H1 (cell line): ENCODE data around the gene PTPRC. TPM values are rescaled to one million over a fixed set of nuclear protein-coding genes. Genes with fewer than 3 reads are reported as not detected.

ENCODE experiments used
- ATF2 ChIP-seq: IDR thresholded peaks from 2 replicates; pipeline ENCODE4 v1.6.1; 2012; ENCODE audit warnings: low read length, inconsistent platforms
- JUN ChIP-seq: IDR thresholded peaks from 2 replicates; pipeline ENCODE4 v1.6.1; 2011; ENCODE audit warnings: low read depth, mild to moderate bottlenecking, improper control_type of control experiment, low read length
- TAF1 ChIP-seq: IDR thresholded peaks from 2 replicates; pipeline ENCODE4 v1.6.1; 2011; ENCODE audit warnings: mild to moderate bottlenecking, low read depth, low read length
- USF2 ChIP-seq: IDR thresholded peaks from 2 replicates; pipeline ENCODE4 v1.6.1; 2011; ENCODE audit warnings: low read length, improper control_type of control experiment
- polyA plus RNA-seq, 7 experiments: library from polyadenylated mRNA; depleted of rRNA in 3 of 7; stranded (reverse) in 5 of 7; unstranded in 2 of 7; fragments of >200 nt in 5 of 7; fragments of 200-250 nt in 2 of 7; gene quantifications; 1 replicate in 5 of 7; 2 replicates in 1 of 7; 4 replicates in 1 of 7; pipeline versions ENCODE4 v1.2.1 to v1.2.3, GENCODE V29; 2011 to 2013; ENCODE audit warnings: missing spikeins in 2 of 7, mixed read lengths in 2 of 7
- total RNA-seq: library from RNA; stranded (reverse); fragmentation: NEBNext Ultra II Directional; extraction: Animal tissue kit (Norgen Biotek cat#: 25700); gene quantifications from 2 replicates; pipeline ENCODE4 v1.2.1, GENCODE V29; 2021
- TF ChIP-seq, protein P1 (sequence below): fragments of 300-600 bp; sonication (generic); IDR thresholded peaks from 2 replicates; pipeline ENCODE4 v1.7.1; 2012; ENCODE audit warnings: low read length, moderate library complexity, mild to moderate bottlenecking, inconsistent platforms; ENCODE audit not compliant: insufficient replicate concordance

Gene PTPRC
- total and polyA plus RNA-seq, 2 of the 8 experiments (the other 6 are each of a cell fraction or from before 2014, with no cell fraction given): 0.05 TPM; not detected in 1

- TF ChIP-seq, protein P1, sequence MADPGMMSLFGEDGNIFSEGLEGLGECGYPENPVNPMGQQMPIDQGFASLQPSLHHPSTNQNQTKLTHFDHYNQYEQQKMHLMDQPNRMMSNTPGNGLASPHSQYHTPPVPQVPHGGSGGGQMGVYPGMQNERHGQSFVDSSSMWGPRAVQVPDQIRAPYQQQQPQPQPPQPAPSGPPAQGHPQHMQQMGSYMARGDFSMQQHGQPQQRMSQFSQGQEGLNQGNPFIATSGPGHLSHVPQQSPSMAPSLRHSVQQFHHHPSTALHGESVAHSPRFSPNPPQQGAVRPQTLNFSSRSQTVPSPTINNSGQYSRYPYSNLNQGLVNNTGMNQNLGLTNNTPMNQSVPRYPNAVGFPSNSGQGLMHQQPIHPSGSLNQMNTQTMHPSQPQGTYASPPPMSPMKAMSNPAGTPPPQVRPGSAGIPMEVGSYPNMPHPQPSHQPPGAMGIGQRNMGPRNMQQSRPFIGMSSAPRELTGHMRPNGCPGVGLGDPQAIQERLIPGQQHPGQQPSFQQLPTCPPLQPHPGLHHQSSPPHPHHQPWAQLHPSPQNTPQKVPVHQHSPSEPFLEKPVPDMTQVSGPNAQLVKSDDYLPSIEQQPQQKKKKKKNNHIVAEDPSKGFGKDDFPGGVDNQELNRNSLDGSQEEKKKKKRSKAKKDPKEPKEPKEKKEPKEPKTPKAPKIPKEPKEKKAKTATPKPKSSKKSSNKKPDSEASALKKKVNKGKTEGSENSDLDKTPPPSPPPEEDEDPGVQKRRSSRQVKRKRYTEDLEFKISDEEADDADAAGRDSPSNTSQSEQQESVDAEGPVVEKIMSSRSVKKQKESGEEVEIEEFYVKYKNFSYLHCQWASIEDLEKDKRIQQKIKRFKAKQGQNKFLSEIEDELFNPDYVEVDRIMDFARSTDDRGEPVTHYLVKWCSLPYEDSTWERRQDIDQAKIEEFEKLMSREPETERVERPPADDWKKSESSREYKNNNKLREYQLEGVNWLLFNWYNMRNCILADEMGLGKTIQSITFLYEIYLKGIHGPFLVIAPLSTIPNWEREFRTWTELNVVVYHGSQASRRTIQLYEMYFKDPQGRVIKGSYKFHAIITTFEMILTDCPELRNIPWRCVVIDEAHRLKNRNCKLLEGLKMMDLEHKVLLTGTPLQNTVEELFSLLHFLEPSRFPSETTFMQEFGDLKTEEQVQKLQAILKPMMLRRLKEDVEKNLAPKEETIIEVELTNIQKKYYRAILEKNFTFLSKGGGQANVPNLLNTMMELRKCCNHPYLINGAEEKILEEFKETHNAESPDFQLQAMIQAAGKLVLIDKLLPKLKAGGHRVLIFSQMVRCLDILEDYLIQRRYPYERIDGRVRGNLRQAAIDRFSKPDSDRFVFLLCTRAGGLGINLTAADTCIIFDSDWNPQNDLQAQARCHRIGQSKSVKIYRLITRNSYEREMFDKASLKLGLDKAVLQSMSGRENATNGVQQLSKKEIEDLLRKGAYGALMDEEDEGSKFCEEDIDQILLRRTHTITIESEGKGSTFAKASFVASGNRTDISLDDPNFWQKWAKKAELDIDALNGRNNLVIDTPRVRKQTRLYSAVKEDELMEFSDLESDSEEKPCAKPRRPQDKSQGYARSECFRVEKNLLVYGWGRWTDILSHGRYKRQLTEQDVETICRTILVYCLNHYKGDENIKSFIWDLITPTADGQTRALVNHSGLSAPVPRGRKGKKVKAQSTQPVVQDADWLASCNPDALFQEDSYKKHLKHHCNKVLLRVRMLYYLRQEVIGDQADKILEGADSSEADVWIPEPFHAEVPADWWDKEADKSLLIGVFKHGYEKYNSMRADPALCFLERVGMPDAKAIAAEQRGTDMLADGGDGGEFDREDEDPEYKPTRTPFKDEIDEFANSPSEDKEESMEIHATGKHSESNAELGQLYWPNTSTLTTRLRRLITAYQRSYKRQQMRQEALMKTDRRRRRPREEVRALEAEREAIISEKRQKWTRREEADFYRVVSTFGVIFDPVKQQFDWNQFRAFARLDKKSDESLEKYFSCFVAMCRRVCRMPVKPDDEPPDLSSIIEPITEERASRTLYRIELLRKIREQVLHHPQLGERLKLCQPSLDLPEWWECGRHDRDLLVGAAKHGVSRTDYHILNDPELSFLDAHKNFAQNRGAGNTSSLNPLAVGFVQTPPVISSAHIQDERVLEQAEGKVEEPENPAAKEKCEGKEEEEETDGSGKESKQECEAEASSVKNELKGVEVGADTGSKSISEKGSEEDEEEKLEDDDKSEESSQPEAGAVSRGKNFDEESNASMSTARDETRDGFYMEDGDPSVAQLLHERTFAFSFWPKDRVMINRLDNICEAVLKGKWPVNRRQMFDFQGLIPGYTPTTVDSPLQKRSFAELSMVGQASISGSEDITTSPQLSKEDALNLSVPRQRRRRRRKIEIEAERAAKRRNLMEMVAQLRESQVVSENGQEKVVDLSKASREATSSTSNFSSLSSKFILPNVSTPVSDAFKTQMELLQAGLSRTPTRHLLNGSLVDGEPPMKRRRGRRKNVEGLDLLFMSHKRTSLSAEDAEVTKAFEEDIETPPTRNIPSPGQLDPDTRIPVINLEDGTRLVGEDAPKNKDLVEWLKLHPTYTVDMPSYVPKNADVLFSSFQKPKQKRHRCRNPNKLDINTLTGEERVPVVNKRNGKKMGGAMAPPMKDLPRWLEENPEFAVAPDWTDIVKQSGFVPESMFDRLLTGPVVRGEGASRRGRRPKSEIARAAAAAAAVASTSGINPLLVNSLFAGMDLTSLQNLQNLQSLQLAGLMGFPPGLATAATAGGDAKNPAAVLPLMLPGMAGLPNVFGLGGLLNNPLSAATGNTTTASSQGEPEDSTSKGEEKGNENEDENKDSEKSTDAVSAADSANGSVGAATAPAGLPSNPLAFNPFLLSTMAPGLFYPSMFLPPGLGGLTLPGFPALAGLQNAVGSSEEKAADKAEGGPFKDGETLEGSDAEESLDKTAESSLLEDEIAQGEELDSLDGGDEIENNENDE: no peak
- TF ChIP-seq JUN (no peak), ATF2 (no peak), TAF1 (no peak), USF2 (no peak)
These were observed 133.8 kb downstream of the PTPRC start (continued) for GRCh38 chr1:198772626-198773025.
